ENCODE measurements around the gene EPB41. TPM values are rescaled to one million over a fixed set of nuclear protein-coding genes. Genes with fewer than 3 reads are reported as not detected.
A peak's percentile ranks its signal among the peaks of the same experiment; 100 is the strongest.

The EPB41 gene
- total RNA-seq, 1 experiment from 2014 or later, result 41.7 TPM

GRCh38 chr1:28971980-28972771, 57.8 kb downstream of the EPB41 start (continued):
- TF ChIP-seq ZBTB33 (IDR thresholded peaks at IDR 0.05; ENCODE audit: extremely low read depth, insufficient replicate concordance, low read length) (no peak), ZFX (IDR thresholded peaks at IDR 0.05) (no peak), SP1 (IDR thresholded peaks at IDR 0.05; ENCODE audit: low read depth) (peak; percentile 76), ELF1 (IDR thresholded peaks at IDR 0.05; ENCODE audit: borderline replicate concordance, low read depth) (no peak; the same call in 1 of the 2 replicates), EGR1 (IDR thresholded peaks at IDR 0.05; ENCODE audit: low read depth) (no peak)

GRCh38 chr1:28973596-28974421, 59.4 kb downstream of the EPB41 start:
- Histone ChIP-seq H3K79me2 (ENCODE audit: insufficient read depth, low read length) (no peaks in the 10 kb centered on the region), H3K9me2 (ENCODE audit: insufficient read depth) (no peaks in the 10 kb centered on the region), H3K4me1 (ENCODE audit: control insufficient read depth in 1 of 2, insufficient read depth in 2 of 2, low read length in 2 of 2) (peaks cover 47 to 54% of the 10 kb centered on the region in 2 experiments), H3K36me3 (ENCODE audit: control insufficient read depth in 1 of 2, insufficient read depth in 2 of 2, low read length in 2 of 2) (no peaks in the 10 kb centered on the region), H3K9me3 (ENCODE audit: control insufficient read depth in 1 of 2, insufficient read depth in 1 of 2, low read depth in 1 of 2, low read length in 2 of 2) (no peaks in the 10 kb centered on the region), H3K4me2 (ENCODE audit: low read length) (peak overlapping the region; percentile 64), H3K27me3 (ENCODE audit: insufficient read depth, low read length) (no peaks in the 10 kb centered on the region), H3K27ac (ENCODE audit: low read depth, low read length) (peak overlapping the region; percentile 82; the same call in 1 of the 2 replicates), H2AFZ (ENCODE audit: low read depth, low read length, poor library complexity, severe bottlenecking) (no peak overlapping the region), H4K20me1 (ENCODE audit: insufficient read depth) (no peaks in the 10 kb centered on the region), H3K4me3 (replicated peaks in 1 of 2; ENCODE audit: low read depth in 1 of 2, low read length in 2 of 2) (no peak overlapping the region), H3K9ac (ENCODE audit: low read length) (0 out of 2 replicates have a peak overlapping the region, but pooled peaks have one; percentile 1)
- no peak for DNase-seq (ENCODE audit: low read depth, low spot score)
- BruUV-seq (replicated peaks), result no TSS peak
- ChIA-PET CTCF (interaction anchor here (1.1 kb wide), 1 partner anchor 92 kb away, joined by 3 read pairs; no protein-coding TSS in a partner anchor), RAD21 (ENCODE audit: low non-redundant PET in 1 of 2, low total read pairs in 2 of 2, uncharacterized antibody in 2 of 2, unreplicated experiment in 2 of 2) (no interaction called here), POLR2A (no interaction called here)
- no peak for ATAC-seq
- intact Hi-C loops (cut with micrococcal nuclease), result no loop called here
- TF ChIP-seq RAD21 (IDR thresholded peaks at IDR 0.05; ENCODE audit: low read depth) (no peak), EGR1 (IDR thresholded peaks at IDR 0.05; ENCODE audit: low read depth) (no peak), CEBPB (IDR thresholded peaks at IDR 0.05; ENCODE audit: low read depth) (no peak)
